GM18868 (cell line): Measurements from ENCODE around the gene PLA2G1B.

Experiments
- ATAC-seq: cut with Tn5 transposase; IDR thresholded peaks from one replicate; pipeline ENCODE4 v1.9.1; 2021; ENCODE audit warnings: mild to moderate bottlenecking, moderate library complexity; ENCODE audit not compliant: unreplicated experiment

Gene PLA2G1B

DNA sequence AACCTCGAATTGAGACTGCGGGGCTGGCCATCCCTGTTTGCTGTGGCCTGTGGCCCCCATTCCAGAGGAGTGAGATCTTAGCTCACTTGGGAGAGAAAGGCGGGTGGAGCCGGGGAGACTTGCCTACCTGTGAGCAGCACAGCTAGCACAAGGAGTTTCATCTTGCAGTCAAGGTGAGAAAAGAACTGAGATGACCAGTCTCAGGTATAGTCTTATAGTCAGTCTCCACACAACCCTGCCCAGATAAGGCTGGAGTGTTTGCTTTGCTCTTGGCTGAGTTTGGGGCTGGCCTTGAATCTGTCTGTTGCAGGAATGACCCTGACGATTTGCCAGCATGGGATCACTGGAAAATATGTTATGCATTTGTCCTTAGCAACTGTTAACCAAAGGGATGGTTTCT, at the start of gene PLA2G1B:
Gene PLA2G1B (minus strand): TSS at position 187 of the 400 bp plus-strand sequence. CDS start 26 bp downstream, at position 161.
- ATAC-seq: no peak

DNA sequence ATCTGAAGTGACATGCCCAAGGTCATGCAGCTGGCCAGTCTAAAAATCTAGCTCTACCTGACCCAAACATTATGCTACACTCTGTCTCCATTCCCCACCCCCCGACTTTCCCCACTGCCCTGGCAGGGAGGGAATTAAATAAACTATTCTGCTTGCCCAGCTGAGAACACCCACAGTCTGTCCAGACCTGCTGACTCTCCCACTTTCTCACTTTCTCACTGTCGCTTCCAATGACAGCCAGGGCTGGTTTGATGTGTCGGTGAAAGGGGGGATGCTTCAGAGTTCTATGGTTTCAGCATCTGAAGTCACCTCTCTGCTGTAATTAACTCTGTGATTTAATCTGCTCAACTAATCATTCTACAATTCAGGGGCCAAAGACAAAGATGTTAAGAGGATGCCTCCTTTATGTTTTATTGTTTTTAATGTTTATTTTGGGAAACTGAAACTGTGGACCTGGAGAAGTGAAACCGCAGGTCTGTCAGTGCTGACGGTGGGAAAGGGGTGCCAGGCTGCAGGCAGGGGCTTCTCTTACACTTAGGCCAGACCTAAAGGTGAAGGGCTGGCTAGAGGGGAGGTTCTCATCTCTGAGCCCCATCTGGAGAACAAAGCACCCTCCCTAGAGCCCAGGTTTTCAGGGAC, 49.5 kb upstream of the PLA2G1B start:
- no peak for ATAC-seq

DNA sequence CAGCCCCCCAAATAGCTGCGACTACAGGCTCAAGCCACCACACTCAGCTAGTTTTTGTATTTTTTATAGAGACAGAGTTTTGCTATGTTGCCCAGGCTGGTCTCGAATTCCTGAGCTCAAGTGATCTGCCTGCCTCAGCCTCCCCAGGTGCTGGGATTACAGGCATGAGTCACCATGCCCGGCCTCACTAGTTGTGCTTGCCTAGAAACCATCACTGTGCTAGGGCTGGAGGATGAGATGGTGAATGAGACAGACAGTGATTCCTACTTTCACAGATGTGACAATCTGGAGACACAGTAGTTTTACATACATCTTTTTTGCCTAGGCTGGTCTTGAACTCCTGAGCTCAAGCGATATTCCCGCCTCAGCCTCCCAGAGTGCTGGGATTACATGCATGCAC, 48.8 kb upstream of the PLA2G1B start:
- no peak for ATAC-seq

DNA sequence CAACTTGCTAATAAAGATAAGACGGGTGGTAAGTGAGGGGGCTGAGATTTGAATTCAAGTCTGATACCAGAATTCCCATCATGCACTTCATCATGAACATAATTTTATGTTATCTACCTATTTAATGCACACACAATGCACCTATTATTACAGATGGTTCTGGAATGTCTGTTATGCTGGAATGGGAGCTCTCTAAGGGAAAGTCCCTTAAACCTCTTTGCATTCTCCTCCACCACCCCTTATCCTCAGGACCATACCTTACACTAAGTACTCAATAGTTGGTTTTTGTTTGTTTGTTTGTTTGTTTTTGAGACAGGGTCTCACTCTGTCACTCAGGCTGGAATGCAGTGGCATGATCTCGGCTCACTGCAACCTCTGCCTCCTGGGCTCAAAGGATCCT, 48.4 kb upstream of the PLA2G1B start:
- ATAC-seq: no peak

DNA sequence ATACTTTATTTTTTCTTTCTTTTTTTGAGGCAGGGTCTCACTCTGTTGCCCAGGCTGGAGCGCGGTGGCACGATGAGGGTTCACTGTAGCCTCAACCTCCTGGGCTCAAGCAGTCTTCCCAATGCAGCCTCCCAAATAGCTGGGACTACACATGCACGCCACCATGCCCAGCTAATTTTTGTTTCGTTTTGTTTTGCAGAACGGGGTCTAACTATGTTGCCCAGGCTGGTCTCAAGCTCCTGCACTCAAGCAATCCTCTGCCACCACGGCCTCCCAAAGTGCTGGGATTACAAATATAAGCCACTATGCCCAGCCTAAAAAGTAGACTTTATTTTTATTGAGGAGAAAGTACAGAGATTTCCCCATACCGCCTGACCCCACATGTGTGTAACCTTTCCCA, 46.1 kb upstream of the PLA2G1B start:
- ATAC-seq: no peak

DNA sequence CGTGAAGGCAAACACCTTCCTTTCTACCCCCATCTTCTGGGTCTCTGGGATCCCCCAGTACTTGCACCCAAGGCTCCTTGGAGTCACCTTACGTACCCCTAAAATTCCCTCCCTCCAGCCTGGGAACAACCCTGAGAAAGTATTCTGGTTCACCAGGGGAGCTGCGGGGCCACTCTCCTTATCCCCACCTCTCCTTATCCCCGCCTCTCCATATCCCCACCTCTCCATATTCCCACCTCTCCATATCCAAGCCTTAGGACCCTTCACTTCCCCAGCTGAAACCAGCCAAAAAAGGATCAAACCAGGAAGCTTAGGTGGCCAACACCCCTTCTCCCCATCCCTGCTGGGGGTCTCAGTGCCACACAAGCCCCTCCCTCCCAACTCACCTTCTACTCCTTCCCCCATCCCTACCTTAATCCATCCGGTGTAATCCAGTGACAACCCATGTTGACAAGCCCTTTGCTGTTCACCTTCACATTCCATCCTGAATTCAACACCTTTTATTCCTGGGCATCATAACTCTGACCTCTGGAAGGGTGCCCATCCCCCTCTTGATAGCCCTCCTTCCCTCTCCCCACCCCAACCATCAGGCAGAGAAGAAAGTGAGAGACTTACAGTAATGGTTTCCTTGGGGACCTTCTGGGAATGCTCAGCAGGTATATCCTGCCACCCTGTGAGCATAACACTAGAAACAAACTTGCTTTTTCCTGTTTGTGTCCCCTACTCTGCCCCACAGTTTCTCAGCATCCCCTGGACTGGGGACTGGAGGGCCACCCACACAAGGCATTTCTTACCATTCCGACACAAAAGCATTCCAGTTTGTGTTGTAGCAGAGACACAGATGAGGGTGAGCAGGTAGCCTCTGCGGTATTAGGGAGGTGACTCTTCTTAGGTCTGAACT, 43.0 kb upstream of the PLA2G1B start:
- ATAC-seq: no peak

DNA sequence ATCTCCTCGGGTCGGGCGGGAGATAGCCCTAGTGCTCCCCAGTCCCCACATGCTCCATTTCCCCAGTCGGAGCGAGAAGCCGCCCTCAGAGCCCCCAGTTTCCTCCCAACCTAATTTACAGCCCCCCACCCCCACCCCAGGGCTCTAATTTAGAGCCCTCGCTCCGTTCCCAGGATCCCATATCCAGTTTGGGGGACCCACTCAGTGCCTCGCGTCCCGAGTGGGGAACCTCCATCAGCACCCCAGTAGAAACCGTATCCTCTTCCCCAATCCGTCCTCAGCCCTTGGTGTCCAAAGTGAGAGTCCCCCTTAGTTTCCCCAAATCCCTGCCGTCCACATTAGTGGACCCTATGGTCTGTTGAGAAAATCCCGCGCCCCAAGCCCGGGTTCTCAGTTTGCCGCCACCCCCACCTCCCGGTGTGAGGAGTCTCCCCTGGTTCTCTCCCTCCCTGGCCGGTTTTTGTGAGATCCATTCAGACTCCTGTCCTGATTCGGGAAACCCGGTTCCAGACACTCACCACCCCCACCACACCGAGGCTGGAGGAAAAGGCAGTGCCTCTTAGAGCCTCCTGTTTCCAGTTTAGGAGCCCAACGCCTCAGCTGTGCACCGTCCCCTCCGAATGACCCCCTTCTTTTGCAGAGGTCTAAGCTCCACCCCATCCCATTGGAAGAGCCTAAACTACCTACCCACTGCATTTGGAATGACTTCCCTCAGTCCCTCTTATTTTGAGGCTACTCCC, 42.2 kb upstream of the PLA2G1B start:
- ATAC-seq: no peak

DNA sequence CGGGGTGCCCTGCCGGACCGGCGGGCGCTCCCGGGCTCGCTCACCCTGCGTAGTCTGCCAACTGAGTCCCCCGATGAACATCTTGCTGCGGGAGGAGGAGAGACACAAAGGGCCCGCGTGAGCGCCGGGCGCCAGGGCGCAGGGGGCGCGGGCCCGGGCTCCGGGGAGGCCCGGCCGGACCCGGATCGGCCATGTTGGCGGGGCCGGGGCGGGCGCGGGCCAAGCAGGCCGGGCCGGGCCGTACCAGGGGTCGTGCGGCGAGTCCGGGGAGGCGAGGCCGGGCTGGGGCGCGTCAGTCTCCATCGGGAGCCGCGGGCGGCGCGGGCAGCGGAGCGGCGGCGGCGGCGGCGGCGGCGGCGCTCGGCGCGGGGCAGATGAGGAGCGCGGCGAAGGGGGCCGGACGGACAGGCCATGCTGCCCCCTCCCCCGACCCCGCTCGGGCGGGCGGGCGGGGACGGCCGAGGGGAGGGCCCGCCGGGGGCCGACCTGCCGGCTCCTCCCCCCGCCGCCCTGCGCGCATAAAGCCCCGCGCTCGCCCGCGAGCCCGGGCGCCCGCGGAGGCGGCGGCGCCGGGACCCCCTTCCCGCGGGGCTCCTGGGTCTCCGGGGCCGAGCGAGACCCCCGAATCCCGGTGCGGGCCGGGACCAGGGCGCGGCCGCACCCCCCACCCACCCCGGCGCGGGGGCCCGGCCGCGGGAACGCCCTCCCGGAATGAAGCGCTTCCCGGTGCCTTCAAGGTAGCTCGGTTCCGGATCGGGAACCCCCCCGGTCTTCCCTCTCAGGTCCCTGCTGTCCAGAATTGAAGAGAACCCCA, 41.4 kb upstream of the PLA2G1B start, which contains the start of gene MSI1:
Gene MSI1 (minus strand): TSS at position 376 of the 814 bp plus-strand sequence. CDS start 73 bp downstream, at position 303.
- ATAC-seq: no peak

DNA sequence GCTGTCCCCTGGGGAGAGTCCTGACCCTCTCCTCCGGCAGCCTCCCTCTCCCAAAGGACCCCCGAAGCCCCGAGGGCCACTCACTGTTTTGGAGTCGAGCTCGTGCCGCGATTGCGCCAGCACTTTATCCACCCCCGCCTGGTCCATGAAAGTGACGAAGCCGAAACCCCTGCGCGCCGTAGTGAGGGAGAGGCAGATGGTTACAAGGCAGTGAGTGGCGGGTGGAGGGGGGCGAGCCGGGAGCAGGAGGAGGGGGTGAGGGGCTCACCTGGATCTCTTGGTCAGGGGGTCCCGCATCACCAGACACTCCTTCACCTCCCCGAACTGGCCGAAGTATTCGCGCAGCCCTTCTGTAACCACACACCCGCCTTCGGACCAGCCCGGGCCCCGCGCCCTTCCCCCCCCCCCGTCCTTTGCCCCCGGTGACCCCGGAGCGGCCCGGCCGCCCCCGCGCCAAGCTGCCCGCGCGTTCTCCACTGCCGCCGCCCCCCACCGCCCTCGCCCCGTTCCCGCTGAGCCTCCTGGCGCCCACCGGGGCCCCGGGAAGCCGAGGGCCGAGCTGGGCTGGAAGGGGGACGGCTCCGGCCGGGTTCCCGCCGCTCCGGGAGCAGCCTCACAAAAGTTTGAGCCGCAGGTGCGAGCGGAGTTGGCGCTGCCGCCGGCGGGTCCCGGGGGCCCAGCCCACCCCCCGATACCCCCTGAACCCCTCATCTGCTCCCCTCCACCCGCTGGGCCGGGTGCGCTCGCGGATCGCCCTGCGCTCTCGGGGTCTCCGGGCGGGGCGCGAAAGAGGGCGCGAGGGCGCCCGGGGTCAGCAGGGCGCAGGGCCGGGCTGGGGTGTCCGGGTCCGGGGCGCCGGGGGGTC, 40.6 kb upstream of the PLA2G1B start:
- ATAC-seq: no peak

DNA sequence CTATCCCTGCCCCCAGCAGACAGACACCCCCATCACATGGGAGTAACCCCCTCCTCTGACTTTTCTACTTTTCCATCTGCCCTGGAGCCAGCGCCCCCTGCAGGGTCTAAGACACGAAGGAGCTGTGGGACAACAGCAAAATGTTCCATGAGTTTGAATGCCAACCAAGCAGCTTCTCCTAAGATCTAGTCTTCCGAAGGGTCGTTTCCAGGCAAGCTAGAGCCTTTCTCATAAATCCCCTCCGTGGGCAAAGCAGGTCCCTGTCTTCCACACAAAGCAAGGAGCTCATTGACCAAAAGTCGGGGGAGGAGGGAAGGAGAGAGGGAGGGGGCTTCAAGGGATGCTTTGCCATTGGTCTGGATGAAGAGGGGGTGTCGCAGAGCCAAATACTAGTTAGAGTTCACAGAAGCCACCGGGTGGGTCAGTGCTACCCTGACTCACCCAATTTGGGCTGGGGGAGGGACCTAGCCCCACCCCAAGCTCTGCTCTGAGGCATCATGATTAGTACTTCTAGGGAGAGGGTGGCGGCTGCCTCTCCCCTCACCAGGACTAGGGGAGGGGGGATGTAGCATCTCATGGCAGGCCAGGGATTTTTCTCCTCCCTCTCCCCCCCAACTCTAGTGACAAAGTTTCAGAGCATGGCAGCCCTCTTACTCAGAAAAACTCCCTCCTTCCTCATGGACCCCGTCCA, 39.8 kb upstream of the PLA2G1B start:
- ATAC-seq: no peak

DNA sequence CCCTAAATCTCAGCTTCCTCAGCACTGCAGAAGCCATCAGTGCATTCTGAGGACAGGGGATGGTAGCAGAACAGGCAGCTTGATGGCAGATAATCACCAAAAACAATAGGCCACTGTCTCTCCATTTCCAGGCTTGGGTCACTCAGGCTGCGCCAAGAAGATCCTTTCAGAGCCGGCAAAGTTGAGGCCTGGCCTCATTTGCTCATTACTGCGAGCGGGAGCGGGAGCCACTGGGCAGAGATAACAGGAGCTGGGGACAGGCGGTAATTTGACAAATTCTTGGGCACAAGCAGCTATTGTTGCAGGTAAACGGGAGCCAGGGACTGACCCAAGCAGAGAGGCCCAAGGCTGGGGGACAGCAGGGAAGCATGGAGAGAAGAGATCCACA, 39.3 kb upstream of the PLA2G1B start:
- ATAC-seq: no peak

DNA sequence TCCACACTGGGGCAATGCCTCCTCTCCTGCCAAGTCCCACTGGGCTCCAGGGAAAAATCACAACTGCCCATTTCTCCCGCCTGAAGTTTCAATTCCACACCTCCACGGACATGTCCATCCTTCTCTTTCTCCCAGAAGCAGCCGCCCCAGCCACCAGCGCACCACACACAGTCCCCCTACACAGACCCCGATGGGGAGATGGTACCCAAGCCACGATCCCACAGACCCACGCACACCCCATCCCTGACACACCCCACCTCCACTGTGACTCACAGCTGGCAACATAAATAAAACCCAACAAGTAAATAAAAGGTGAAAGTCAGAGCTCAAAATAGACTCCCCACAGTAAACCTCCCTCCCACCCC, 38.7 kb upstream of the PLA2G1B start:
- ATAC-seq: no peak

DNA sequence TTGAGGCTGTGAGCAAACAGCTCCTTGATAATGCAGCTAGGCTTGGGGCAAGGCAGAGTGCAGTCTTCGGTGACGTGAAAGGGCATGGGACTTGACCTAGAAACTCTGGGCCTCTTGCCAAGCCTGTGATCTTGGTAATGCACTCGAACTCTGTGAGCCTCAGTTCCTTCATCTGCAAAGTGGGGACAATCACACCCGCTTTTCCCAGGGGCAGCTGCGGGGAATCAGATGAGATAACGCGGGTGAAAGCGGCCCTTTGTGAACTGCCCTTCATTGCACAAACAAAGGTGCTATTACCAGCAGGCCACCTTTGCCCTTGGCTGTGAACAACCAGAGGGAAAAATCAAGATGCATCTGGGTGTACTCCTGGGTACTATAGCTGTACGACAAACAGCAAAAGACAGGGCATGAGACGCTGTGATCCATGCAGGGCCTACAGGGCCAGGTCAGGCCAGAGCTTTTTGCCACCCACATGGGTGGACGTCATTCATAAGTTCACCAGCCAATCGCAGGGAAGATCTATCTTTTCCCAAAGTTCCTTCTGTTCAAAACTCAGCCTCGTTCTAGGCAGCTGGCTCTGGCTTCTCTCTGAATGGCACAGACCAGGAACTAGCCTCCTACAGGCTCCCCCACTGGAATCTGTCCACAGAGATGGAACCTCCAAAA, 38.2 kb upstream of the PLA2G1B start:
- ATAC-seq: no peak

DNA sequence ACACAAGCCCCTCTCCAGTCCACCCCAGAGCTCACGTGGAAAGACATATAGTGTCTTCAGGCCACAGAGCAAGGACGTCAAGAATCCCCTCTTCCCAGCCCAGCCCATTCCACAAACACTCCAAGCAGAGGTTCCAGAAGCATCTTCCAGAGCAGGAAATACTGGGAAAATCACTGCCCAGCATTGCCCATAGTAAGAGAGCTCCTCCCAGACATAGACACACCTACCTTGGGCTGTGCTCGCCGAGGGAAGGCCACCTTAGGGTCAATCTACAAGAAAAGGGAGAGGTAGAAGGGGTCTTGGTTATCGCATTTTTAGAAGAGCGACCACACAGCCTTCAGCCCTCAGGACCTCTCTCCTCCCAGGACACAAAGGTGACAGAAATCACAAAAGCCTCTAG, 36.9 kb upstream of the PLA2G1B start:
- ATAC-seq: no peak

DNA sequence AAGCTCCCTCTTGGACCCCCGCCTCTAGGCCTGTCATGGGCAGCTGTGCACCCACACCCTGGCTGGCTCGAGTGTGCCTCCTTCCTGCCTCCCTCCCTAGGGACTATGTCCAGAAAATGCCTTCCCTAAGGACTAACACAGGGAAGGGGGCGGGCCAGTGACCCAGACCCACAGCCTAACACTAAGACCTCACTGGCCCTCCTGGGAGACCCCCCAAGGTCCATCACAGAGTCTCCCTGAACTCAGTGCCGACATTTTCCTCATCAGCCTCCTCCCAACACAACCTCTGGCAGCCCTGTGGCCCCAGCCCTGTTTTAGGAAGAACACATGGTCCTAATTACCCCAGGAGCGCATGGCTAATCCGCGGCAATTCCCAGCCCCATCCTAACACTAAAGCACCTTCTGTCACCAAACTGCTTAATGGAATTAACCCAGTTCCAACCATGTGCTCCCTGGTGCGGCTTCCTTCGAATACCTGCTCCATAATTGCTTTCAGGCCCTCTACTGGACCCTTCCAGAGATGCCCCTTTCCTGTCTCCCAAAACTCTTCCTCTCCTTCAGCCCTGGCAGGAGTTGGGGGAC, 35.8 kb upstream of the PLA2G1B start:
- ATAC-seq: no peak

DNA sequence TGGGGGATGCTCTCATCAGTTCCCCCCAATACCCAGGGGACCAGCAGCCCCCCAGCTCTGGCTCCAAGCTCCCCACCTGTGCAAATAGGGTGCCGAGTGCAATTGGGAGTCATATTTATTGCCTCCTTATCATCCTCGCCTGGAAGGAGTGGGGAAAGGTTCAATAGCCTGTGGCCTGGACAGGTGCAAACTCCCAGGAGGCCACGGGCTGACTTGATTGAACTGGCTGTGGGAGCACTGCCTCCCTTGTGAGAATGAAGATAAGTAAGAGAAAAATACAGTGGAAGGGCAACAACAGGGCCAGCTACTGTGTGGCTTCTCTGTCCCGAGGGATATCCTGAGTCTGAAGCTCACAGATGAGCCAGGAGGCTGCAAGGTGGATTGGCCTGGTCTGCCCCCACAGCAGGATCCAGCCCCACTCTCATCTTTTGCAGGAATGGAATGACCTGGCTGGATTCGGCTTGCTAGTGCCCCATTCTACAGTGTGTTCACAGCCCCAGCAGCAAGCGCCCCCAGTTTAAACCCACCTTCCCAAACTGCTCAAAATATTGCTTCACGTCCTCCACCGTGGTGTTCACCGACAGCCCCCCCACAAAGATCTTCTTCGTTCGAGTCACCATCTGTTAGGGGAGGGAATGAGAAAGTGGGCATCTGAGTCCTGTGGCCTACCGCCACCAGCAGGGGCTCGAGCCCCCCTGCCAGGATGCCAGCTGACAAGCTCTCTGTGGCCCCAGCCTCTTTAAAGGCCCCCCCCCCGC, 35.1 kb upstream of the PLA2G1B start:
- no peak for ATAC-seq

DNA sequence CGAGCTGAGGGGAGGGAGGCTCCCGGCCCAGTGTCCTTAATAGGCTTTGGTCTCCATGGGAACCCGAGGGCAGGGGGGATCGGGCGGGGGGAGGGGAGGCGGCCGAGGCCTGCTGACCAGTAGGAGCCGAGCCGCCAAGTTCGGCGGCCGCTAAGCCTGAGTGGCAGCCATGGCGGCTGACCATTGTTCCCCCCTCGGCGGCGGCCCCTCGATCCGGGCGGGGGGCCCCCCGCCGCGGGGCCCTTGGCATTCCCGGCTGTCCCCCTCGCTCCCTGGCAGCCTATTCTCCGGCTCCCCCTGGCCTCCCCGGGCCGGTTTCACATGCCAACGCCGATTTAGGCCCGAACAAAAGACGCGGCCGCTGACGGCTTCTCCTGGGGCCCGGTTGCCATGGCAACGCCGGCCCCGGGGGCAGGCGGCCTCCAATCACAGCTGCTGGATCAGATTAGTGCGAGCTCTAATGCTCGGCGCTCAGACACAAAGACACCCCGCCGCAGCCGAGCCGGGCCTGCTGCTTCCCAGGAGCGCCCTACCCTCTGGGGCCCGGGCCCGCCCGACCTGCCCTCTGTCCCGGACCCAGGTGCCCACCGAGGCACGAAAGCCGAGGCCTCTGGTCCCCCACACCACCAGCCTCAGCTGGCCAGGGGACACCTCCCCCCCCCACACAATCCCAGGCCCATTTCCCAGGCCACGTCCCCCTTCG, 34.1 kb upstream of the PLA2G1B start:
- ATAC-seq: no peak
